ENCODE results near the gene EEF1E1. TPM values are rescaled to one million over a fixed set of nuclear protein-coding genes. Genes with fewer than 3 reads are reported as not detected.

Gene EEF1E1
- total and polyA plus RNA-seq, 9 of the 15 experiments (the other 6 are each of a cell fraction or from before 2014, with no cell fraction given): 135 to 1,355 (median 327) TPM

DNA sequence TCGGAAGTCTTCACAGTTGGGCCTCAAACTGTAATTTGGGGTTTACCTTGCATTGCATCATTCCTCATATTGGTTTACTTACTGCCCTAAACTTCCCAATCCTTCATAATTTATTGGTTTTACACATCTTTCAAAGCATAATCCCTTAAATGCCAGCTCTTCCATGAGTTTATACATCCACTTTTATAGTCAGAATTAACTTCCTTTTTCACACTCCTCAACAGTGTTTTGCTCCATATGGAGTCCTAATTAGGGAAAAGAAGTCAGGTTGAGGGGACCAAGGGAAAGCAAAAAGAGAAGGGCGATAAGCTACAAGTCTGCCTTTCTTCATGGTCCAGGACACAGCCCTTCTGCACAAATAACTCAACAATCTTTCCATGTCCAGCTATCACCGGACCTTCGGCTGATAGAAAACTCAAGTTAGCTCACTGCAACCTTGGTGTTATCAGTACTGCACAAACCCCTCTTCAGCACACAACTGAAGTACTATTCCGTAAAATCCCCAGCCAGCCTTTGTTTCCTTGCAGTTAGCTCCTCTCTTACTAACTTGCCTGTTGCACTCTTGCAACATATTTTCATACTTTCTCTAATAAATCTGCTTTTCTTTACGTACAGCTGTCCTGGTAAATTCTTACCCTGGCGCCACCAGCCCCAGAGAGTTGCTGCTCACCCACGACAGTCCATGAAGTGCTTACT is 2.0 kb downstream of the EEF1E1 start (continued):
- TF ChIP-seq, protein P1, sequence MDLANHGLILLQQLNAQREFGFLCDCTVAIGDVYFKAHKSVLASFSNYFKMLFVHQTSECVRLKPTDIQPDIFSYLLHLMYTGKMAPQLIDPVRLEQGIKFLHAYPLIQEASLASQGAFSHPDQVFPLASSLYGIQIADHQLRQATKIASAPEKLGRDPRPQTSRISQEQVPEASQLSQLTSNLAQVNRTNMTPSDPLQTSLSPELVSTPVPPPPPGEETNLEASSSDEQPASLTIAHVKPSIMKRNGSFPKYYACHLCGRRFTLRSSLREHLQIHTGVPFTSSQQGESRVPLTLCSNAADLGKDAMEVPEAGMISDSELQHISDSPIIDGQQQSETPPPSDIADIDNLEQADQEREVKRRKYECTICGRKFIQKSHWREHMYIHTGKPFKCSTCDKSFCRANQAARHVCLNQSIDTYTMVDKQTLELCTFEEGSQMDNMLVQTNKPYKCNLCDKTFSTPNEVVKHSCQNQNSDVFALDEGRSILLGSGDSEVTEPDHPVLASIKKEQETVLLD (IDR thresholded peaks at IDR 0.05): 0 out of 2 replicates have a peak, but pooled peaks have one; percentile 24
- TF ChIP-seq PTRF (tag; IDR thresholded peaks at IDR 0.05) (no peak), ARNT (IDR thresholded peaks at IDR 0.05) (peak in 1 of 2 experiments; percentile 31; a peak in 1 of 4 replicates), ZNF561 (CRISPR knock-in tag; conservative IDR thresholded peaks at IDR 0.05) (no peak), HNRNPK (IDR thresholded peaks at IDR 0.05; ENCODE audit: low read depth, low read length, poor library complexity, severe bottlenecking) (no peak), TEAD4 (IDR thresholded peaks at IDR 0.05; ENCODE audit: low read length) (peak; percentile 56; the same call in 1 of the 2 replicates), TEAD4 (CRISPR knock-in tag; IDR thresholded peaks at IDR 0.05; ENCODE audit: borderline replicate concordance) (no peak), NCOR1 (IDR thresholded peaks at IDR 0.05) (peak; percentile 68), FOXP1 (CRISPR knock-in tag; IDR thresholded peaks at IDR 0.05) (no peak), PCBP1 (IDR thresholded peaks at IDR 0.05; ENCODE audit: low read depth, low read length, poor library complexity, severe bottlenecking) (no peak), TRIM28 (IDR thresholded peaks at IDR 0.05) (0 out of 2 replicates have a peak, but pooled peaks have one; percentile 51), THRAP3 (IDR thresholded peaks at IDR 0.05; ENCODE audit: borderline replicate concordance) (peak; percentile 19; the same call in 1 of the 2 replicates), RBM17 (IDR thresholded peaks at IDR 0.05; ENCODE audit: borderline replicate concordance, low read depth, low read length) (no peak), NELFE (IDR thresholded peaks at IDR 0.05; ENCODE audit: insufficient read depth, insufficient read length) (no peak), HMGN3 (IDR thresholded peaks at IDR 0.05; ENCODE audit: borderline replicate concordance, extremely low read depth, insufficient read length, low read depth, low read length) (no peak), SAFB2 (IDR thresholded peaks at IDR 0.05; ENCODE audit: borderline replicate concordance, low read depth, low read length, severe bottlenecking) (no peak), BACH1 (tag; IDR thresholded peaks at IDR 0.05) (no peak), SMARCE1 (IDR thresholded peaks at IDR 0.05) (peak; percentile 33; the same call in 1 of the 2 replicates), CHD4 (IDR thresholded peaks at IDR 0.05; ENCODE audit: insufficient read depth, insufficient replicate concordance, low read depth, low read length, poor library complexity, severe bottlenecking) (no peak)
- TF ChIP-seq, protein P2, sequence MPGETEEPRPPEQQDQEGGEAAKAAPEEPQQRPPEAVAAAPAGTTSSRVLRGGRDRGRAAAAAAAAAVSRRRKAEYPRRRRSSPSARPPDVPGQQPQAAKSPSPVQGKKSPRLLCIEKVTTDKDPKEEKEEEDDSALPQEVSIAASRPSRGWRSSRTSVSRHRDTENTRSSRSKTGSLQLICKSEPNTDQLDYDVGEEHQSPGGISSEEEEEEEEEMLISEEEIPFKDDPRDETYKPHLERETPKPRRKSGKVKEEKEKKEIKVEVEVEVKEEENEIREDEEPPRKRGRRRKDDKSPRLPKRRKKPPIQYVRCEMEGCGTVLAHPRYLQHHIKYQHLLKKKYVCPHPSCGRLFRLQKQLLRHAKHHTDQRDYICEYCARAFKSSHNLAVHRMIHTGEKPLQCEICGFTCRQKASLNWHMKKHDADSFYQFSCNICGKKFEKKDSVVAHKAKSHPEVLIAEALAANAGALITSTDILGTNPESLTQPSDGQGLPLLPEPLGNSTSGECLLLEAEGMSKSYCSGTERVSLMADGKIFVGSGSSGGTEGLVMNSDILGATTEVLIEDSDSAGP (CRISPR knock-in tag; IDR thresholded peaks at IDR 0.05): no peak
- TF ChIP-seq, protein P3, sequence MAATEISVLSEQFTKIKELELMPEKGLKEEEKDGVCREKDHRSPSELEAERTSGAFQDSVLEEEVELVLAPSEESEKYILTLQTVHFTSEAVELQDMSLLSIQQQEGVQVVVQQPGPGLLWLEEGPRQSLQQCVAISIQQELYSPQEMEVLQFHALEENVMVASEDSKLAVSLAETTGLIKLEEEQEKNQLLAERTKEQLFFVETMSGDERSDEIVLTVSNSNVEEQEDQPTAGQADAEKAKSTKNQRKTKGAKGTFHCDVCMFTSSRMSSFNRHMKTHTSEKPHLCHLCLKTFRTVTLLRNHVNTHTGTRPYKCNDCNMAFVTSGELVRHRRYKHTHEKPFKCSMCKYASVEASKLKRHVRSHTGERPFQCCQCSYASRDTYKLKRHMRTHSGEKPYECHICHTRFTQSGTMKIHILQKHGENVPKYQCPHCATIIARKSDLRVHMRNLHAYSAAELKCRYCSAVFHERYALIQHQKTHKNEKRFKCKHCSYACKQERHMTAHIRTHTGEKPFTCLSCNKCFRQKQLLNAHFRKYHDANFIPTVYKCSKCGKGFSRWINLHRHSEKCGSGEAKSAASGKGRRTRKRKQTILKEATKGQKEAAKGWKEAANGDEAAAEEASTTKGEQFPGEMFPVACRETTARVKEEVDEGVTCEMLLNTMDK (IDR thresholded peaks at IDR 0.05; ENCODE audit: borderline replicate concordance, insufficient read depth, low read depth, low read length, poor library complexity, severe bottlenecking): no peak
- TF ChIP-seq, protein P4, sequence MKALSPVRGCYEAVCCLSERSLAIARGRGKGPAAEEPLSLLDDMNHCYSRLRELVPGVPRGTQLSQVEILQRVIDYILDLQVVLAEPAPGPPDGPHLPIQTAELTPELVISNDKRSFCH (CRISPR knock-in tag; IDR thresholded peaks at IDR 0.05): no peak
- TF ChIP-seq, protein P4 (tag; IDR thresholded peaks at IDR 0.05): no peak
